ENCODE measurements around the gene VAV2. TPM values are rescaled to one million over a fixed set of nuclear protein-coding genes. Genes with fewer than 3 reads are reported as not detected.

Gene VAV2
- total and polyA plus RNA-seq, 2 experiments from 2014 or later, result 8.1 to 28.9 TPM

- TF ChIP-seq CTCF (conservative IDR thresholded peaks at IDR 0.05; ENCODE audit: low read depth in 2 of 2) (no peak), EZH2phosphoT487 (IDR thresholded peaks at IDR 0.05; ENCODE audit: unreplicated experiment) (no peak), NANOG (IDR thresholded peaks at IDR 0.05; ENCODE audit: borderline replicate concordance) (no peak), POLR2AphosphoS5 (IDR thresholded peaks at IDR 0.05; ENCODE audit: low read depth) (no peak), ZNF462 (CRISPR knock-in tag; IDR thresholded peaks at IDR 0.05) (no peak), JUNB (IDR thresholded peaks at IDR 0.05; ENCODE audit: unreplicated experiment) (no peak)
Observed at GRCh38 chr9:133974631-133975341, 17.3 kb downstream of the VAV2 start (continued).

All from GM23338 (cell line).